GM19397 (cell line): ENCODE measurements around the gene OCLN.
"Not testable (repeated sequence)": the region's sequence is repeated elsewhere in the genome, so short reads cannot be mapped to it uniquely, and the experiment has no call there.

Experiments
- ATAC-seq: cut with Tn5 transposase; IDR thresholded peaks from one replicate; pipeline ENCODE4 v1.9.1; 2021; ENCODE audit warnings: mild to moderate bottlenecking, moderate library complexity; ENCODE audit not compliant: unreplicated experiment

The OCLN gene, protein sequence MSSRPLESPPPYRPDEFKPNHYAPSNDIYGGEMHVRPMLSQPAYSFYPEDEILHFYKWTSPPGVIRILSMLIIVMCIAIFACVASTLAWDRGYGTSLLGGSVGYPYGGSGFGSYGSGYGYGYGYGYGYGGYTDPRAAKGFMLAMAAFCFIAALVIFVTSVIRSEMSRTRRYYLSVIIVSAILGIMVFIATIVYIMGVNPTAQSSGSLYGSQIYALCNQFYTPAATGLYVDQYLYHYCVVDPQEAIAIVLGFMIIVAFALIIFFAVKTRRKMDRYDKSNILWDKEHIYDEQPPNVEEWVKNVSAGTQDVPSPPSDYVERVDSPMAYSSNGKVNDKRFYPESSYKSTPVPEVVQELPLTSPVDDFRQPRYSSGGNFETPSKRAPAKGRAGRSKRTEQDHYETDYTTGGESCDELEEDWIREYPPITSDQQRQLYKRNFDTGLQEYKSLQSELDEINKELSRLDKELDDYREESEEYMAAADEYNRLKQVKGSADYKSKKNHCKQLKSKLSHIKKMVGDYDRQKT

DNA sequence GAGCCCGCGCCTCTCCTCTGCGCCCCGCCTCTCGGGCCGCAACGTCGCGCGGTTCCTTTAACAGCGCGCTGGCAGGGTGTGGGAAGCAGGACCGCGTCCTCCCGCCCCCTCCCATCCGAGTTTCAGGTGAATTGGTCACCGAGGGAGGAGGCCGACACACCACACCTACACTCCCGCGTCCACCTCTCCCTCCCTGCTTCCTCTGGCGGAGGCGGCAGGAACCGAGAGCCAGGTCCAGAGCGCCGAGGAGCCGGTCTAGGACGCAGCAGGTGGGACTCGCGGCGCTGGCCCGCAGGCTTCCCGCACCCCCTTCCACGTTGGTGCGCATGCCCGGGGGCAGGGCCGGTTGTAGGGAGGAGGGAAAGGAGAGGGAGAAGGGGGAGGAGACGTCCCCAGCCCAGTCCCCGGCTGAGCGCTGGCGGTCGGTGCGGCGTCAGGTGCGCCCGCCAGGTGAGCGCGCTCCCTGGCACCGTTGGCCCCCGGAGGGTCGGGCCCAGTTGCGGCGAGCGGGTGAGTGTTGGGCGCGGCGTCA lies at the start of gene OCLN:
TSS of gene OCLN (plus strand) at position 400 of the 532 bp plus-strand sequence. CDS start 11,455 bp downstream, outside the sequence.
- peak; percentile 46 for ATAC-seq

DNA sequence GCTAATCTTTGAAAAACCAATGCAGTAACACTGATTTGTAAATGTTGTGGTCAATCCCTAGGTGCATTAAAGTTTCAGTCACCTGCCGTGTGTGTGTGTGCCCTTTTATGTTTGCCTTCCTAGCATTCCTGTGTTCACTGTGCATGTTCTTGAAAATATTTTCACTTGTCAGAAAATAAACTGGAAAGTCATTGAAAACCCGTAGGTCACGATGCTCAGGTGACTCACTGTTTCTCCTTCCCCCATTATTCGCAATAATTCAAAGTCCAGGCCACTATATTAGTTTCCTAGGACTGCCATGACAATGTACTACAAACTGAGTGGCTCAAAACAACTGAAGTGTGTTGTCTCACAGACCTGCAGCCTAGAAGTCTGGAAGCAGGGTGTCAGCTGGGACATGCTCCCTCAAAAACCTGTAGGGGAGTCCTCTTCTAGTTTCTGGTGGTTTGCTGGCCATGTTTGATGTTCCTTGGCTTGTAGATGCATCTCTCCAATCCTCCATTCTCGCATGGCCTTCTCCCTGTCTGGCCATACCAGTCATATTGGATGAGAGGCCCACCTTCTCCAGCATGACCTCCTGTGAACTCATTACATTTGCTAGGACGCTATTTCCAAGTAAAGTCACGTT lies 48.3 kb upstream of the OCLN start:
- ATAC-seq = no peak

DNA sequence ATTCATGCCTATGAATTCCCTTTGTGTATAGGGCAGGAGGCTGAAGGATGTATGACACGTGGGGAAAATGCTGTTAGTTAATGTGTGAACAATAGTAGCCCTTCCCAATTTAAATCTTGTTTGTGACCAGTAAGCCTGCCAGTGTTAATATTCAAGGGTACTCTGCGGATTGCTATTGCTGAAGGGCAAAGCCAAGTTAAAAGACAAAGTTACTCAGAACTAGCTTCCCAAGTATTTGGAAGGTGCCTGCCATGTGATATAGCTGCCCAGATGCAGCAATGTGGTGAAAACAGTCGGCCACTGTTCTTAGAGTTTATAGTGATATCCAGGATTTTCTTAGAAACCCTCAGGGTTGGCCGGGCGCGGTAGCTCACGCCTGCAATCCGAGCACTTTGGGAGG lies 43.1 kb upstream of the OCLN start:
- no peak for ATAC-seq

DNA sequence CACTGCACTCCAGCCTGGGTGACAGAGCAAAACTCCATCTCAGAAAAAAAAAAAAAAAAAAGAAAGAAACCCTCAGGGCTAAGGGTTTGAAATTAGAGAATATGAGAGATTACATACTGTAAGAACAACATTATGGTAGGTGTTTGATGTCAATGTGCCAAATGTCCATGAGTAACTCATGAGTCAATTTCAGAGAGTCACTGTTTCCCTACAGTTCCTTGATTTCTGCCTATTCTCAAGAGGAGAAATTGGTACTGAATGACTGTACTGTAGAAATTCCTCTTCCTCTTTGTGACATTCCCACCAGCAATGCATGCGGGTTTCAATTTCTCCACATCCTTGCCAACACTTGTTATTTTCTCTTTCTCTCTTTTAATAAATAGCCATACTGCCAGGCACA lies 42.5 kb upstream of the OCLN start:
- ATAC-seq = no peak

DNA sequence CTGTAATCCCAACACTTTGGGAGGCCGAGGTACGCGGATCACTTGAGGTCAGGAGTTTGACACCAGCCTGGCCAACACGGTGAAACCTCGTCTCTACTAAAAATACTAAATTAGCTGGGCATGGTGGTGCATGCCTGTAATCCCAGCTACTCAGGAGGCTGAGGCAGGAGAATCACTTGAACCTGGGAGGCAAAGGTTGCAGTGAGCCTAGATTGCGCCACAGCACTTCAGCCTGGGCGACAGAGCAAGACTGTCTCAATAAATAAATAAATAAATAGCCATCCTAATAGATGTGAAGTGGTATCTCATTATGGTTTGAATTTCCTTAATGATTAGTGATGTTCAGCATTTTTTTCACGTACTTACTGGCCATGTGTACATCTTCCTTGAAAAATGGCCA lies 42.1 kb upstream of the OCLN start:
- not testable (repeated sequence) for ATAC-seq

DNA sequence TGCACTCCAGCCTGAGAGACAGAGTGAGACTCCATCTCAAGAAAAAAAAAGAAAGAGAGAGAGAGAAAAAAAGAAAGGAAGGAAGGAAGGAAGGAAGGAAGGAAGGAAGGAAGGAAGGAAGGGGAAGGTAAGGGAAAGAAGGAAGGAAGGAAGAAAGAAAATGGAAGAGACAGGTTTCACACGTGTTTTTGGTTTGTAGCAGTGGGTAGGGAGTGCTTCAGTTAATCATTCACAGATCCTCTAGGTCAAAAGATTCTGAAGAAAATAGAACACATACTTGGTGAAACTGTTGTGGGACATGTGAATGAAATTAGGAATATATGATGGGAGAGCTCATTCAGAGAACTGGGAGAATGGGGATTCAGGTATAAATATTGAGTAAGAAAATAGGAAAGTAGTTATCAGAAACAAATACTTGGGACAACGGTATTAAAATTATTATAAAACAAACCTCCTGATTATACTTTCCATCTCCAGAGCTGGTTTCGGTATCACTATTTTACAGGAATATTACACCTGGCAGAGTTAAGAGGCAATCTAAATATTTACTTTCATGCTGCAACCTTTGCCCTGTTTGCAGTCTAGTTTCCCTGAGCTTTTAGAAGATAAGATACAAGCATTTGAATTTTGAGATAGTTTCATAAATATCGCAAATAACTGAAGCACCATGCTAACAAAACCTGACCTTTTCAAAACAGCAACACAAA lies 40.5 kb upstream of the OCLN start:
- no peak for ATAC-seq

DNA sequence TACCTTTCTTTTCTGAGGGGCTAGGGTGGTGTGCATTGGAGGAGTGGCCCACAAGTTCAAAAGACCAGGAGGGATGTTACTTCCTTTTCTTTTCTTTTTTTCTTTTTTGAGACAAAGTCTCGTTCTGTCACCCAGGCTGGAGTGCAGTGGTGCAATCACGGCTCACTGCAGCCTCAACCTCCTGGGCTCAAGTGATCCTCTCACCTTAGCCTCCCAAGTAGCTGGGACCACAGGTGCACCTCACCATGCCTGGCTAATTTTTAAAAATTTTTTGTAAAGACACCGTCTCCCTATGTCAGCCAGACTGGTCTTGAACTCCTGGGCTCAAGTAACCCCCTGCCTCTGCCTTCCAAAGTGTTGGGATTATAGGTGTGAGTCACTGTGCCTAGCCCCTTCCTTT lies 39.1 kb upstream of the OCLN start:
- not testable (repeated sequence) for ATAC-seq

DNA sequence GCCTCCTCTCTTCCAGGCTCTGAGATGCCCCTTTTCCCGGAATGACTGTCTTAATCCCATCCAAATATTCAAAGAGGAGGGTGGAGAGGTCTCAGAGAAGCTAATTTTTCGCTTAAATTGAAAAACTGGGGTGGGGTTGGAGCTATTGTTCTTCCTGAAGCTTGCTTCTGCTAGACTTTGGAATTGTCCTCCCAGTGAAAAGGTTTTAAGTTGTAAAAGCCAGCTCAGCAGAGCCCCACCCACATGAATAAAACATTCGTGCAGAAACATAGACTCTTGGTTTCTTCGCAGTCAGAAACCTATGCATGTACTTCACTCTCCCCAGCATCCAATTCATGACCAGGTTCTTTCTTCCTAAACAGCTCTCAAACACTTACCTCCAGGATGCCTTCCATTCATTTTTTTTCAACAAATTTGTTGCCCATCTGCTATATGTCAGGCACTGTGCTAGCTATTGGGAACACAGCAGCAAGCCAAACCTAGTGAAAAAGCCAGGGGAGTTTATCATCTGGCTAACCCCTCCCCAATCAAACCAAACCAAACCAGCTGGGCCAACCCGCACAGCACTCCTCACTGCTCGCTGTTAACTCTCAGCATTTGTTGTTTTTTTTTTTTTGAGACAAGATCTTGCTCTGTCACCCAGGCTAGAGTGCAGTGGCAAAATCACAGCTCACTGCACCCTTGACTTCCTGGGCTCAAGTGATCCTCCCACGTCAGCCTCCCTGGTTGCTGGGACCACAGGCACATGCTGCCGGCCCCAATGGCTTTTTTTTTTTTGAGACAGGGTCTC lies 37.9 kb upstream of the OCLN start:
- no peak for ATAC-seq

DNA sequence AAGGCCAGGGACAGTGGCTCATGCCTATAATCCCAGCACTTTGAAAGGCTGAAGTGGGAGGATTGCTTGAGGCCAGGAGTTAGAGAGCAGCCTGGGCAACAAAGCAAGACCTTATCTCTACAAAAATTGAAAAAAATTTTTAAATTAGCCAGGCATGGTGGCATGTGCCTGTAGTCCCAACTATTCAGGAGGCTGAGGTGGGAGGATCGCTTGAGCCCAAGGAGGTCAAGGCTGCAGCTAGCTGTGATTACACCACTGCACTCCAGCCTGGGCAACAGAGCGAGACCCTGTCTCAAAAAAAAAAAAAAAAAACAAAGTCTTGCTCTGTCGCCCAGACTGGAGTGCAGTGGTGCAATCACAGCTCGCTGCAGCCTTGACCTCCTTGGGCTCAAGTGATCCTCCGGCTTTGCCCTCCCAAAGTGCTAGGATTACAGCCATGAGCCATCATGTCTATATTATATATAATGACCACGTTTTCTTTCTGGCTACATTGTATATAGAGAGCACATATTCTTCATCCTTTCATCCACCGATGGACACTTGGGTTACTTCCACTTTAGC lies 37.1 kb upstream of the OCLN start:
- not testable (repeated sequence) for ATAC-seq

DNA sequence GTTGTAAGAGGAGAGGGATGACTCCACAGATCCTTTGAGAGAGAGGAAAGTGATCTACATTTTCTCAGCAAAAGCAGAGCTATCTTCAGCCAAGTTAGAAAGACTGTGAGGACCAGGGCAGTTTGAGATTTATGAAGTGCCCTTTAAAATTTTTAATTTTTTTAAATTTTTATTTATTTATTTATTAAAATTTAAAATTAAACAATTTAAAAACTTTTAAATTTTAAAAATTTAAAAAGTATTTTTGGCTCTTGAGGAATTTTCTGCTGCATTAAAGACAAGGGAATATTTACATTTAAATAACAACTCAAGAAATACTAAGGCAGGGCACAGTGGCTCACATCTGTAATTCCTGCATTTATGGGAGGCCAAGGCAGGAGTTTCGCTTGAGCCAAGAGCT lies 30.4 kb upstream of the OCLN start:
- ATAC-seq = no peak

DNA sequence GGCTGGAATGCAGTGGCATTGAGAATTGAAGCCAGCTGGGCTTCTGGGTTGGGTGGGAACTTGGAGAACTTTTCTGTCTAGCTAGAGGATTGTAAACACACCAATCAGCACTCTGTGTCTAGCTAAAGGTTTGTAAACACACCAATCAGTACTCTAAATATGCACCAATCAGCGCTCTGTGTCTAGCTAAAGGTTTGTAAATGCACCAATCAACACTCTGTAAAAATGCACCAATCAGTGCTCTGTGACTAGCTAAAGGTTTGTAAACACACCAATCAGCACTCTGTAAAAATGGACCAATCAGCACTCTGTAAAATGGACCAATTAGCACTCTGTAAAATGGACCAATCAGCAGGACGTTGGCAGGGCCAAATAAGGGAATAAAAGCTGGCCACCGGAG lies 26.2 kb upstream of the OCLN start:
- not testable (repeated sequence) for ATAC-seq

DNA sequence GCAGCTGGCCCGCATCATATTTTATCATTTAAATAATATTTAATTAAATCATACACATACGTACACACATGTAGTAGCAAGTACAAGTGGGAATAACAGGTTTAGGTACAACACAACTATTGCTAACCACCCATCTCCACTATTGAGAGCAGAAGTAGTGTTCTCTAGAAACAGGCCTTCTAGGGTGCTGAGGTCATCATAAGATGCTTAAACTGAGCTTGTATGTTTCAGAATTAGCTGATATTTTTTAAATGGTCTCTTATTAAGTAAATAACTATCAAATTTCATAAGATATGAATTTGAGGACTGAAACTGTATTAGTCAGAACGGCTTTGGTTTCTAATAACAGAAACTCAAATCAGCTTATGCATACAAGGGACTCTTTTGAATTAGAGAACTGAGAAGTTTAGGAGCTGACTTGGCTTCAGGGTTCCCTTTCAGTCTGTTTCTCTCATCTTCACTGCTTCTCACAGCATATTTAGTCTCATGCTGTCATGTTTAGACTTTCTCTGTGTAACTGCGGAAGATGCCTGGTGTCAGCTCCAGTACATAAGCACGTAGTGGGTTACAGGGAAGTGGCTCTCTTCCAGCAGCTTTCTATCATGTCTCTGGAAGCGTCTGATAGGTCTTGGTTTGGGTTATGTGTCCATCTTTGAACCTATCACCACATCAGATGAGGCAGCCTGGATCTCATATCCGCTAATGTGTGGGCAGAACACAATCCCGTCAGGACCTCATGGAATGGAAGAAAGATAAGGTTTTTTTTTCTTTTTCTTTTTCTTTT lies 25.0 kb upstream of the OCLN start:
- peak; percentile 86 for ATAC-seq

DNA sequence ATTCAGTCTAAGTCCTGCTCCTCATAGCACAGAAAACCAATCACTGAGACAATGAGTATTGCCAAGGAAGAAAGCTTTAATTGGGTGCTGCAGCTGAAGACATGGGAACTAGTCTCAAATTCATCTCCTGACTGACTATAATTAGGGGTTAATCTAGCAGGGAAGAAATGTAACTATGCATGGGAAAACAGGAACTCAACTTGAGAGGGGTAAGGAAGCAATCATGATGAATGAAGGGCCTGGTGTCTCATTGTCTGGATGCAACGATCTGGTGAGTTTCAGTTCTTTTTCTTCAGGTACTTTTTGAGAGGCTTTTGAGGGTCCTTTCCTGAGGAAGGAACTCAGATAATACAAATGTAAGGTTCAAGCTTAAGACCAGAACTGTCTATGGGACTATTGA lies 24.0 kb upstream of the OCLN start:
- ATAC-seq = no peak

DNA sequence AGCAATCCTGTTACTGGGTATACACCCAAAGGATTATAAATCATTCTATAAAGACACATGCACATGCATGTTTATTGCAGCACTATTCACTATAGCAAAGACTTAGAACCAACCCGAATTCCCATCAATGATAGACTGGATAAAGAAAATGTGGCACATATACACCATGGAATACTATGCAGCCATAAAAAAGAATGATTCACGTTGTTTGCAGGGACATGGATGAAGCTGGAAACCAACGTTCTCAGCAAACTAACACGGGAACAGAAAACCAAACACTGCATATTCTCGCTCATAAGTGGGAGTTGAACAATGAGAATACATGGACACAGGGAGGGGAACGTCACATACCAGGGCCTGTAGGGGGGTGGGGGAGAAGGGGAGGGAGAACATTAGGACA lies 21.1 kb upstream of the OCLN start:
- not testable (repeated sequence) for ATAC-seq

DNA sequence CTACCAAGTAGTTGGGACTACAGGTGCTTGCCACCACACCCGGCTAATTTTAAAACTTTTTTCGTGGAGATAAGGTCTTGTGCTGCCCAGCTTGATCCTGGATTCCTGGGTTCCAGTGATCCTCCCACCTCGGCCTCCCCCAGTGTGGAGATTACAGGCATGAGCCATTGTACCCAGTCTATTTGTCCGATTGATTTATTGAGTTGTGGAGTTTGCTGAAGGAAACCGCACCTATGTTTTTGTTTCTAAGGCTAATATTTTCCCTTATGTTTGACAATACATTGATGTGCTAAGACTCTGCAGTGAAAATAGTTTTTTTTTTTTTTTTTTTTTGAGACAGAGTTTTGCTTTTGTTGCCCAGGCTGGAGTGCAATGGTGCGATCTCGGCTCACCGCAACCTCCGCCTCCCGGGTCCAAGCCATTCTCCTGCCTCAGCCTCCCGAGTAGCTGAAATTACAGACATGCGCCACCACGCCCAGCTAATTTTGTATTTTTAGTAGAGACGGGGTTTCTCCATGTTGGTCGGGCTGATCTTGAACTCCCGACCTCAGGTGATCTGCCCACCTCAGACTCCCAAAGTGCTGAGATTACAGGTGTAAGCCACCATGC lies 20.0 kb upstream of the OCLN start:
- ATAC-seq = not testable (repeated sequence)

DNA sequence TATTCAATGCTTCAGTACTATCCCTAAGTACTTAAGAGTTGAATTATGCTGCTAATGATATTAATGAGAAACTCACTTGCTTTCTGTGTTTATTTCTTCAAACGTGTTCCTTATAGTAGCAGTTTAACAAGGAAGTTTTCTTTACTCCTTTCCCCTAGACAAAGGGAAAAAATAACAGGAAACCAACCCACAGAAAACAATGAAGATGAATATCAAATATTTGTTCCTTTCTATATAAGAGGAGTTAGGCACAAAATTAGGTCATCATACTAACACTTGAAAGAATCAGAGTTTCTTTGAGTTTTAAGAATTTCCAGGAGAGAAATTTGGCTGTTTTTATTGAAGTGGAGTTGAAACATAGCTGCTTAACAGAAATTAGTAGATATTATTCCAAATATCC lies 15.4 kb upstream of the OCLN start:
- no peak for ATAC-seq

DNA sequence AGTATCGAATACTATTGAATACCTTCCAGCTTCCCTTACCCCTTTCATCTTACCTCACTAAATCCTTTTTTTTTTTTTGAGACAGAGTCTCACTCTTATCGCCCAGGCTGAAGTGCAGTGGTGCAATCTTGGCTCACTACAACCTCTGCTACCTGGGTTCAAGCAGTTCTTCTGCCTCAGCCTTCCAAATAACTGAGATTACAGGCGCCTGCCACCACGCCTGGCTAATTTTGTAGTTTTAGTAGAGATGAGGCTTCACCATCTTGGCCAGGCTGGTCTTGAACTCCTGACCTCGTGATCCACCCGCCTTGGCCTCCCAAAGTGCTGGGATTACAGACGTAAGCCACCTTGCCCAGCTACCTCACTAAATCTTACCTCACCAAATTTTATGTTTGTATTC lies 14.3 kb upstream of the OCLN start:
- ATAC-seq = not testable (repeated sequence)

DNA sequence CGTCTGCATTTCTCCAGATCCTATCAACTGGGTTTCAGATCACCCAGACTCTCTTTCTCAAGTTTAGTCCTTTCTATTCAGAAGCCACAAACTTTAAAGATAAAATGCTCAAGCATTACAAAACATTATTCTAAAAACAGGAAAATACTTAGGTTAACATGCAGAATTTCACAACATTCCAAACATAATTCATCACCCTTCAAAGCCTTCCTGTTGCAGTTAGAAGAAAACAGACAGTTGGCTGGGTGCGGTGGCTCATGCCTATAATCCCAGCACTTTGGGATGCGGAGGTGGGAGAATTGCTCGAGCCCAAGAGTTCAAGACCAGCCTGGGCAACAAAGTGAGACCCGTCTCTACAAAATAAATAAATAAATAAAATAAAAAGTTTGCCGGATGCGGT lies 7.7 kb upstream of the OCLN start:
- no peak for ATAC-seq

DNA sequence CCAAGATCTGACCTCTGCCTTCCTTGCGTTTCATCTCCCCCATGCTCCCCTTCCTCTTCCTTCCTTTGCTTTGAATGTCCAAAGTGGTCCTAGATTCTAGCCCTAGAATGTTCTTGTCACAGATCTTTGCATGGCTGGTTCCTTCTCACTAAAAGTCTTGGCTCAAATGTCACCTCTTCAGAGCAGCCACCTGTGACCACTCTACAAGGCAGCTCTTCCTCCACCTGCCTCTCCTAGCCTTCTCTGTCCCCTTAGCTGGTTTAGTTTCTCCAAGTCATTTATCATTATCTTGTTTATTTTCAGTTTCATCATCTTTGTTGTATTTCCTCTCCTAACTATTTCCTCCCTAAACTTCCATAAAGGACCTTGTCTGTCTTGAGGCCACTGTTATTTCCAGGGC lies 7.1 kb upstream of the OCLN start:
- no peak for ATAC-seq
